ENCODE measurements around the gene SBF2.
A peak's percentile ranks its signal among the peaks of the same experiment; 100 is the strongest.
"Not testable (repeated sequence)": the region's sequence is repeated elsewhere in the genome, so short reads cannot be mapped to it uniquely, and the experiment has no call there.

SBF2 gene

GRCh38 chr11:9759519-9760192 lies 534.4 kb downstream of the SBF2 start:
- DNase-seq: no peak

- peak; percentile 41 to 54 for DNase-seq
These were observed 535.1 kb downstream of the SBF2 start for GRCh38 chr11:9758637-9759518.

GRCh38 chr11:9757809-9758636 lies 536.0 kb downstream of the SBF2 start:
- DNase-seq: peak; percentile 72 to 81

GRCh38 chr11:9756878-9757277 lies 537.1 kb downstream of the SBF2 start:
- no peak for DNase-seq

- no peak for DNase-seq
These were observed 537.6 kb downstream of the SBF2 start for GRCh38 chr11:9756461-9756860.

- no peak for DNase-seq
These were observed 538.3 kb downstream of the SBF2 start for GRCh38 chr11:9755561-9756185.

GRCh38 chr11:9754010-9754471 lies 540.0 kb downstream of the SBF2 start:
- no peak for DNase-seq

GRCh38 chr11:9753021-9753420 lies 541.0 kb downstream of the SBF2 start:
- no peak for DNase-seq

- DNase-seq: no peak
These were observed 541.9 kb downstream of the SBF2 start for GRCh38 chr11:9752091-9752490.

- no peak for DNase-seq
These were observed 543.5 kb downstream of the SBF2 start for GRCh38 chr11:9750551-9750950.

GRCh38 chr11:9748361-9748970 lies 545.6 kb downstream of the SBF2 start:
- peak in 1 of 2 experiments; percentile 3 for DNase-seq

- no peak for DNase-seq
These were observed 546.2 kb downstream of the SBF2 start for GRCh38 chr11:9747828-9748227.

GRCh38 chr11:9747229-9747628 lies 546.8 kb downstream of the SBF2 start:
- DNase-seq: no peak

GRCh38 chr11:9745411-9746211 lies 548.4 kb downstream of the SBF2 start:
- no peak for DNase-seq

GRCh38 chr11:9743512-9743911 lies 550.5 kb downstream of the SBF2 start:
- not testable (repeated sequence) for DNase-seq

GRCh38 chr11:9741260-9741659 lies 552.8 kb downstream of the SBF2 start:
- DNase-seq: no peak

GRCh38 chr11:9740202-9740883 lies 553.7 kb downstream of the SBF2 start:
- no peak for DNase-seq

GRCh38 chr11:9739123-9739900 lies 554.7 kb downstream of the SBF2 start:
- DNase-seq: no peak

GRCh38 chr11:9738707-9739106 lies 555.3 kb downstream of the SBF2 start:
- no peak for DNase-seq

- no peak for DNase-seq
These were observed 555.9 kb downstream of the SBF2 start for GRCh38 chr11:9738116-9738515.

Measured in NCI-H1930 (cell line).